PC-3 (cell line): Measurements from ENCODE around the gene OPHN1.

ENCODE experiments used
- EZH2 ChIP-seq: fragments of 300-600 bp; sonication (generic); IDR thresholded peaks from one replicate; pipeline ENCODE4 v1.6.1; 2017; ENCODE audit warnings: antibody characterized with exemption, mild to moderate bottlenecking, low read length; ENCODE audit not compliant: unreplicated experiment
- TF ChIP-seq, protein P1 (sequence below): fragments of 300-600 bp; sonication (generic); conservative IDR thresholded peaks from 2 replicates; pipeline ENCODE4 v1.5.1; 2017; ENCODE audit warnings: antibody characterized with exemption, low read depth, mild to moderate bottlenecking, low read length

GRCh38 chrX:68419975-68420374, 13.3 kb downstream of the OPHN1 start:
- TF ChIP-seq, protein P1, sequence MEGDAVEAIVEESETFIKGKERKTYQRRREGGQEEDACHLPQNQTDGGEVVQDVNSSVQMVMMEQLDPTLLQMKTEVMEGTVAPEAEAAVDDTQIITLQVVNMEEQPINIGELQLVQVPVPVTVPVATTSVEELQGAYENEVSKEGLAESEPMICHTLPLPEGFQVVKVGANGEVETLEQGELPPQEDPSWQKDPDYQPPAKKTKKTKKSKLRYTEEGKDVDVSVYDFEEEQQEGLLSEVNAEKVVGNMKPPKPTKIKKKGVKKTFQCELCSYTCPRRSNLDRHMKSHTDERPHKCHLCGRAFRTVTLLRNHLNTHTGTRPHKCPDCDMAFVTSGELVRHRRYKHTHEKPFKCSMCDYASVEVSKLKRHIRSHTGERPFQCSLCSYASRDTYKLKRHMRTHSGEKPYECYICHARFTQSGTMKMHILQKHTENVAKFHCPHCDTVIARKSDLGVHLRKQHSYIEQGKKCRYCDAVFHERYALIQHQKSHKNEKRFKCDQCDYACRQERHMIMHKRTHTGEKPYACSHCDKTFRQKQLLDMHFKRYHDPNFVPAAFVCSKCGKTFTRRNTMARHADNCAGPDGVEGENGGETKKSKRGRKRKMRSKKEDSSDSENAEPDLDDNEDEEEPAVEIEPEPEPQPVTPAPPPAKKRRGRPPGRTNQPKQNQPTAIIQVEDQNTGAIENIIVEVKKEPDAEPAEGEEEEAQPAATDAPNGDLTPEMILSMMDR = no peak
- TF ChIP-seq EZH2 = no peak
